NCI-H1694 (cell line): ENCODE results near the gene CACUL1.
"Not testable (repeated sequence)": the region's sequence is repeated elsewhere in the genome, so short reads cannot be mapped to it uniquely, and the experiment has no call there.

ENCODE experiments used
- DNase-seq: peaks from one replicate; lab custom pipeline; 2025; lab: John Stamatoyannopoulos, UW

Gene CACUL1

GRCh38 chr10:118768041-118768919 lies 13.5 kb upstream of the CACUL1 start:
- DNase-seq = no peak

- no peak for DNase-seq
These were observed 12.7 kb upstream of the CACUL1 start for GRCh38 chr10:118767297-118768040.

GRCh38 chr10:118764195-118764594 lies 9.4 kb upstream of the CACUL1 start:
- DNase-seq = no peak

- DNase-seq = no peak
These were observed 8.6 kb upstream of the CACUL1 start for GRCh38 chr10:118763202-118763988.

- no peak for DNase-seq
These were observed 5.5 kb upstream of the CACUL1 start for GRCh38 chr10:118760265-118760664.

GRCh38 chr10:118758449-118758848 lies 3.7 kb upstream of the CACUL1 start:
- no peak for DNase-seq

GRCh38 chr10:118754229-118754555 lies 578 bp downstream of the CACUL1 start:
- no peak for DNase-seq

- no peak for DNase-seq
These were observed 1.2 kb downstream of the CACUL1 start for GRCh38 chr10:118753331-118754228.

GRCh38 chr10:118752409-118752808 lies 2.4 kb downstream of the CACUL1 start:
- DNase-seq = no peak

GRCh38 chr10:118751265-118751664 lies 3.5 kb downstream of the CACUL1 start:
- no peak for DNase-seq

- DNase-seq = no peak
These were observed 6.7 kb downstream of the CACUL1 start for GRCh38 chr10:118748041-118748440.

- no peak for DNase-seq
These were observed 8.5 kb downstream of the CACUL1 start for GRCh38 chr10:118746246-118746645.

- DNase-seq = no peak
These were observed 9.7 kb downstream of the CACUL1 start for GRCh38 chr10:118745056-118745455.

- not testable (repeated sequence) for DNase-seq
These were observed 10.3 kb downstream of the CACUL1 start for GRCh38 chr10:118744346-118744918.

GRCh38 chr10:118742782-118743181 lies 12.0 kb downstream of the CACUL1 start:
- no peak for DNase-seq

GRCh38 chr10:118742032-118742431 lies 12.7 kb downstream of the CACUL1 start:
- DNase-seq = no peak

GRCh38 chr10:118738406-118738805 lies 16.4 kb downstream of the CACUL1 start:
- DNase-seq = no peak

GRCh38 chr10:118737603-118738302 lies 17.0 kb downstream of the CACUL1 start:
- no peak for DNase-seq

- no peak for DNase-seq
These were observed 19.5 kb downstream of the CACUL1 start for GRCh38 chr10:118735294-118735693.

GRCh38 chr10:118734475-118734874 lies 20.3 kb downstream of the CACUL1 start:
- DNase-seq = no peak
